Peyer's patch (tissue), 4 donors: ENCODE measurements around the gene CTSH.

Experiments used
- POLR2A ChIP-seq, 2 donors: fragments of 450-650 bp; IDR thresholded peaks; one replicate each; pipeline ENCODE4 v1.5.1; 2017; ENCODE audit warnings: antibody characterized with exemption in 2 of 2, mild to moderate bottlenecking in 2 of 2, moderate library complexity in 2 of 2
- TF ChIP-seq, protein P1 (sequence below), 6 experiments: fragments of 450-650 bp in 4 of 6; fragments of 200-600 bp in 2 of 6; sonication (generic) in 1 of 6; IDR thresholded peaks; one replicate each; pipeline ENCODE4 v1.5.1; 2017 to 2019; ENCODE audit warnings: antibody characterized with exemption in 6 of 6, mild to moderate bottlenecking in 3 of 6, moderate library complexity in 1 of 6

DNA sequence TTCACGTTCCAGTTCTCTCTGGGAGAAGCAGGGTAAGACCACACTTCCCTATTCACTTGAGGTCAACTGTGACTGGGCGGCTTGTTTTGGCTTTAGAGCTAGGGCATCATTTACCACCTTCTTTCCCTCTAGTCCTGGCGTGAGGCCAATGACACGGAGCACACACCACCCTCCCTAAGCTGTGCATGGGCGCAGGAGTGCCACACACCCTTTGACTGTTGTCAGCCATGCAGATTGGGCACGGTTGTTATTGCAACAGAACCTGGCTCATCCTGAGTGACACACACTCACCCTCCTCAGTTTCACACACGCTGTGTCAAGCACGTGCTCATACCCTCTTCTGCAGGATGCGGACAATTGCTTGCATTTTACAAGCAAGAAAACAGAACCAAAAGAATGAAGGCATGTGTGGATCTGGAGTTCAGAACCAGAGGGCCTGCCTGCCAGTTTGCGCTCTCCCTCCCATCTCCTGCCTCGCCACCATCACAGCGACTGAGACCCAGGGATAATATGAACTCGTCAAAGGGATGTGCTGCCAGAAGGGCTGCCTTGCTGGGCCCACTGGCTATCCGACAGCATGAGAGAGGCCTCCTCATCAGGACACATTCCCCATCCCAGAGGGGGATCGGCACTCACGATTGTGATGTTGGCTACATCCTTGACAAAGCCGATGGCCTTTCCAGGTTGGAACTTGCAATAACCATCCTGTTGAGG lies 17.6 kb downstream of the CTSH start:
- TF ChIP-seq, protein P1, sequence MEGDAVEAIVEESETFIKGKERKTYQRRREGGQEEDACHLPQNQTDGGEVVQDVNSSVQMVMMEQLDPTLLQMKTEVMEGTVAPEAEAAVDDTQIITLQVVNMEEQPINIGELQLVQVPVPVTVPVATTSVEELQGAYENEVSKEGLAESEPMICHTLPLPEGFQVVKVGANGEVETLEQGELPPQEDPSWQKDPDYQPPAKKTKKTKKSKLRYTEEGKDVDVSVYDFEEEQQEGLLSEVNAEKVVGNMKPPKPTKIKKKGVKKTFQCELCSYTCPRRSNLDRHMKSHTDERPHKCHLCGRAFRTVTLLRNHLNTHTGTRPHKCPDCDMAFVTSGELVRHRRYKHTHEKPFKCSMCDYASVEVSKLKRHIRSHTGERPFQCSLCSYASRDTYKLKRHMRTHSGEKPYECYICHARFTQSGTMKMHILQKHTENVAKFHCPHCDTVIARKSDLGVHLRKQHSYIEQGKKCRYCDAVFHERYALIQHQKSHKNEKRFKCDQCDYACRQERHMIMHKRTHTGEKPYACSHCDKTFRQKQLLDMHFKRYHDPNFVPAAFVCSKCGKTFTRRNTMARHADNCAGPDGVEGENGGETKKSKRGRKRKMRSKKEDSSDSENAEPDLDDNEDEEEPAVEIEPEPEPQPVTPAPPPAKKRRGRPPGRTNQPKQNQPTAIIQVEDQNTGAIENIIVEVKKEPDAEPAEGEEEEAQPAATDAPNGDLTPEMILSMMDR (IDR thresholded peaks at IDR 0.05) = no peak
- TF ChIP-seq POLR2A (IDR thresholded peaks at IDR 0.05) = no peak
